HUES48 (cell line): ENCODE data around the gene WDFY3.

ENCODE experiments used
- H3K27ac ChIP-seq: one replicate; pipeline ENCODE4 v1.7.0; 2013; ENCODE audit warnings: low read depth, low read length, inconsistent platforms
- H3K27me3 ChIP-seq: 2 replicates; pipeline ENCODE4 v1.6.1; 2013; ENCODE audit warnings: mild to moderate bottlenecking, low read length; ENCODE audit not compliant: control insufficient read depth, insufficient read depth
- H3K36me3 ChIP-seq: 2 replicates; pipeline ENCODE4 v1.6.1; 2013; ENCODE audit warnings: low read length; ENCODE audit not compliant: control insufficient read depth, insufficient read depth
- H3K4me1 ChIP-seq: 2 replicates; pipeline ENCODE4 v1.6.1; 2013; ENCODE audit warnings: mild to moderate bottlenecking, low read length; ENCODE audit not compliant: control insufficient read depth, insufficient read depth
- H3K4me3 ChIP-seq: 2 replicates; pipeline ENCODE4 v1.5.1; 2013; ENCODE audit warnings: mild to moderate bottlenecking, low read depth, low read length
- H3K9ac ChIP-seq: 2 replicates; pipeline ENCODE4 v1.6.1; 2013; ENCODE audit warnings: mild to moderate bottlenecking, low read depth, low read length, moderate library complexity
- H3K9me3 ChIP-seq: 2 replicates; pipeline ENCODE4 v1.6.1; 2013; ENCODE audit warnings: low read length; ENCODE audit not compliant: control insufficient read depth, insufficient read depth

The WDFY3 gene

GRCh38 chr4:84925558-84925957, 40.9 kb downstream of the WDFY3 start:
- Histone ChIP-seq H3K27ac (no peak overlapping the region), H3K4me3 (no peak overlapping the region), H3K4me1 (peaks cover 11% of the 10 kb centered on the region), H3K9me3 (no peaks in the 10 kb centered on the region), H3K36me3 (peaks cover 18% of the 10 kb centered on the region), H3K9ac (no peak overlapping the region), H3K27me3 (no peaks in the 10 kb centered on the region)

GRCh38 chr4:84924434-84924833, 42.1 kb downstream of the WDFY3 start:
- Histone ChIP-seq H3K27ac (no peak overlapping the region), H3K36me3 (peaks cover 12% of the 10 kb centered on the region), H3K4me3 (no peak overlapping the region), H3K9ac (no peak overlapping the region), H3K27me3 (no peaks in the 10 kb centered on the region), H3K4me1 (peaks cover 11% of the 10 kb centered on the region), H3K9me3 (no peaks in the 10 kb centered on the region)

GRCh38 chr4:84920617-84921016, 45.9 kb downstream of the WDFY3 start:
- H3K36me3 ChIP-seq = no peaks in the 10 kb centered on the region; the same call in 1 of the 2 replicates
- peaks cover 29% of the 10 kb centered on the region for H3K4me1 ChIP-seq
- H3K27me3 ChIP-seq = no peaks in the 10 kb centered on the region
- H3K27ac ChIP-seq = no peak overlapping the region
- H3K9me3 ChIP-seq = no peaks in the 10 kb centered on the region
- H3K4me3 ChIP-seq = no peak overlapping the region
- H3K9ac ChIP-seq = no peak overlapping the region

GRCh38 chr4:84917869-84918600, 48.5 kb downstream of the WDFY3 start:
- Histone ChIP-seq H3K4me3 (no peak overlapping the region), H3K36me3 (no peaks in the 10 kb centered on the region; the same call in 1 of the 2 replicates), H3K4me1 (peaks cover 26% of the 10 kb centered on the region), H3K27ac (no peak overlapping the region), H3K27me3 (no peaks in the 10 kb centered on the region), H3K9me3 (no peaks in the 10 kb centered on the region), H3K9ac (no peak overlapping the region)

GRCh38 chr4:84917086-84917821, 49.2 kb downstream of the WDFY3 start:
- Histone ChIP-seq H3K27me3 (no peaks in the 10 kb centered on the region), H3K4me1 (peaks cover 26% of the 10 kb centered on the region), H3K9me3 (no peaks in the 10 kb centered on the region), H3K36me3 (peaks cover 1% of the 10 kb centered on the region; the same call in 1 of the 2 replicates), H3K27ac (no peak overlapping the region), H3K9ac (no peak overlapping the region), H3K4me3 (no peak overlapping the region)

GRCh38 chr4:84916227-84916626, 50.3 kb downstream of the WDFY3 start:
- no peak overlapping the region for H3K27ac ChIP-seq
- no peak overlapping the region for H3K4me3 ChIP-seq
- H3K4me1 ChIP-seq = peaks cover 26% of the 10 kb centered on the region
- no peaks in the 10 kb centered on the region for H3K9me3 ChIP-seq
- H3K9ac ChIP-seq = no peak overlapping the region
- no peaks in the 10 kb centered on the region for H3K27me3 ChIP-seq
- peaks cover 8% of the 10 kb centered on the region; the same call in 1 of the 2 replicates for H3K36me3 ChIP-seq

GRCh38 chr4:84915396-84915780, 51.1 kb downstream of the WDFY3 start:
- Histone ChIP-seq H3K9me3 (no peaks in the 10 kb centered on the region), H3K36me3 (peaks cover 8% of the 10 kb centered on the region; the same call in 1 of the 2 replicates), H3K4me1 (peaks cover 26% of the 10 kb centered on the region), H3K27ac (no peak overlapping the region), H3K9ac (no peak overlapping the region), H3K27me3 (no peaks in the 10 kb centered on the region), H3K4me3 (no peak overlapping the region)

- Histone ChIP-seq H3K9me3 (no peaks in the 10 kb centered on the region), H3K9ac (no peak overlapping the region), H3K36me3 (peaks cover 8% of the 10 kb centered on the region; the same call in 1 of the 2 replicates), H3K27ac (no peak overlapping the region), H3K4me3 (no peak overlapping the region), H3K27me3 (no peaks in the 10 kb centered on the region), H3K4me1 (peaks cover 26% of the 10 kb centered on the region)
Observed at GRCh38 chr4:84914686-84915395, 51.6 kb downstream of the WDFY3 start.

- Histone ChIP-seq H3K4me3 (no peak overlapping the region), H3K36me3 (0 out of 2 replicates have a peak, but pooled peaks cover 8% of the 10 kb centered on the region), H3K9ac (no peak overlapping the region), H3K4me1 (peaks cover 28% of the 10 kb centered on the region), H3K27ac (no peak overlapping the region), H3K9me3 (no peaks in the 10 kb centered on the region), H3K27me3 (no peaks in the 10 kb centered on the region)
Observed at GRCh38 chr4:84913176-84913575, 53.3 kb downstream of the WDFY3 start.

GRCh38 chr4:84912741-84913140, 53.7 kb downstream of the WDFY3 start:
- Histone ChIP-seq H3K36me3 (0 out of 2 replicates have a peak, but pooled peaks cover 8% of the 10 kb centered on the region), H3K27me3 (no peaks in the 10 kb centered on the region), H3K9me3 (no peaks in the 10 kb centered on the region), H3K4me3 (no peak overlapping the region), H3K4me1 (peaks cover 27% of the 10 kb centered on the region), H3K9ac (no peak overlapping the region), H3K27ac (no peak overlapping the region)
